ENCODE results near the gene FBLL1. TPM values are rescaled to one million over a fixed set of nuclear protein-coding genes. Genes with fewer than 3 reads are reported as not detected.

FBLL1 gene
- total RNA-seq, 1 donor = 0.36 TPM

- Histone ChIP-seq H3K4me2 (ENCODE audit: insufficient read depth, low read length) (no peak overlapping the region), H4K20me1 (ENCODE audit: insufficient read depth, low read length) (peaks cover 7% of the 10 kb centered on the region), H3K9me3 (ENCODE audit: low read depth, low read length) (no peaks in the 10 kb centered on the region), H2AFZ (ENCODE audit: low read length) (no peak overlapping the region), H3K36me3 (ENCODE audit: insufficient read depth, low read length) (peaks cover 99% of the 10 kb centered on the region), H3K4me3 (ENCODE audit: insufficient read depth, low read length) (no peak overlapping the region), H3K79me2 (ENCODE audit: insufficient read depth, low read length) (peaks cover 3% of the 10 kb centered on the region), H3K4me1 (ENCODE audit: insufficient read depth, low read length) (no peaks in the 10 kb centered on the region), H3K27me3 (ENCODE audit: insufficient read depth, low read length) (no peaks in the 10 kb centered on the region), H3K27ac (ENCODE audit: low read depth, low read length) (no peak overlapping the region)
- no peak for TF ChIP-seq CTCF (IDR thresholded peaks at IDR 0.05; ENCODE audit: extremely low read depth, low read depth, low read length)
- DNase-seq (ENCODE audit: insufficient read length, low spot score, missing footprints) = no peak
Measured at GRCh38 chr5:168513861-168514428, 15.2 kb upstream of the FBLL1 start.

GRCh38 chr5:168525856-168526255 is 3.2 kb upstream of the FBLL1 start:
- H3K27ac ChIP-seq (ENCODE audit: low read depth, low read length) = no peak overlapping the region
- no peak overlapping the region for H3K4me3 ChIP-seq (ENCODE audit: insufficient read depth, low read length)
- no peak overlapping the region for H2AFZ ChIP-seq (ENCODE audit: low read length)
- H3K4me1 ChIP-seq (ENCODE audit: insufficient read depth, low read length) = no peaks in the 10 kb centered on the region
- no peaks in the 10 kb centered on the region for H3K79me2 ChIP-seq (ENCODE audit: insufficient read depth, low read length)
- no peaks in the 10 kb centered on the region for H3K9me3 ChIP-seq (ENCODE audit: low read depth, low read length)
- peaks cover 26% of the 10 kb centered on the region for H3K27me3 ChIP-seq (ENCODE audit: insufficient read depth, low read length)
- H3K36me3 ChIP-seq (ENCODE audit: insufficient read depth, low read length) = peaks cover 3% of the 10 kb centered on the region
- no peak for DNase-seq (ENCODE audit: insufficient read length, low spot score, missing footprints)
- peaks cover 2% of the 10 kb centered on the region for H4K20me1 ChIP-seq (ENCODE audit: insufficient read depth, low read length)
- H3K4me2 ChIP-seq (ENCODE audit: insufficient read depth, low read length) = no peak overlapping the region
- TF ChIP-seq CTCF (IDR thresholded peaks at IDR 0.05; ENCODE audit: extremely low read depth, low read depth, low read length) = no peak

- no peaks in the 10 kb centered on the region for H3K36me3 ChIP-seq (ENCODE audit: insufficient read depth, low read length)
- H3K27me3 ChIP-seq (ENCODE audit: insufficient read depth, low read length) = peaks cover 45% of the 10 kb centered on the region
- no peak overlapping the region for H3K27ac ChIP-seq (ENCODE audit: low read depth, low read length)
- no peak overlapping the region for H2AFZ ChIP-seq (ENCODE audit: low read length)
- H4K20me1 ChIP-seq (ENCODE audit: insufficient read depth, low read length) = peaks cover 2% of the 10 kb centered on the region
- no peak overlapping the region for H3K4me3 ChIP-seq (ENCODE audit: insufficient read depth, low read length)
- H3K4me2 ChIP-seq (ENCODE audit: insufficient read depth, low read length) = no peak overlapping the region
- no peak for TF ChIP-seq CTCF (IDR thresholded peaks at IDR 0.05; ENCODE audit: extremely low read depth, low read depth, low read length)
- no peak for DNase-seq (ENCODE audit: insufficient read length, low spot score, missing footprints)
- no peaks in the 10 kb centered on the region for H3K79me2 ChIP-seq (ENCODE audit: insufficient read depth, low read length)
- H3K4me1 ChIP-seq (ENCODE audit: insufficient read depth, low read length) = no peaks in the 10 kb centered on the region
- no peaks in the 10 kb centered on the region for H3K9me3 ChIP-seq (ENCODE audit: low read depth, low read length)
Measured at GRCh38 chr5:168527756-168528295, 1.3 kb upstream of the FBLL1 start.

GRCh38 chr5:168529374-168530234 is 499 bp downstream of the FBLL1 start:
- Histone ChIP-seq H3K27me3 (ENCODE audit: insufficient read depth, low read length) (peaks cover 46% of the 10 kb centered on the region), H3K4me2 (ENCODE audit: insufficient read depth, low read length) (peak overlapping the region; percentile 48), H3K27ac (ENCODE audit: low read depth, low read length) (no peak overlapping the region), H3K36me3 (ENCODE audit: insufficient read depth, low read length) (no peaks in the 10 kb centered on the region), H3K9me3 (ENCODE audit: low read depth, low read length) (no peaks in the 10 kb centered on the region), H3K4me3 (ENCODE audit: insufficient read depth, low read length) (peak overlapping the region; percentile 54), H3K79me2 (ENCODE audit: insufficient read depth, low read length) (no peaks in the 10 kb centered on the region), H4K20me1 (ENCODE audit: insufficient read depth, low read length) (peaks cover 2% of the 10 kb centered on the region), H2AFZ (ENCODE audit: low read length) (no peak overlapping the region), H3K4me1 (ENCODE audit: insufficient read depth, low read length) (no peaks in the 10 kb centered on the region)
- peak; percentile 72 for DNase-seq (ENCODE audit: insufficient read length, low spot score, missing footprints)
- TF ChIP-seq CTCF (IDR thresholded peaks at IDR 0.05; ENCODE audit: extremely low read depth, low read depth, low read length) = no peak

All from osteoblast (primary cell).